NCI-H2196 (cell line): ENCODE measurements around the gene OR10A2.
"Not testable (repeated sequence)": the region's sequence is repeated elsewhere in the genome, so short reads cannot be mapped to it uniquely, and the experiment has no call there.

Experiments used
- DNase-seq: peaks from one replicate; lab custom pipeline; 2025; ENCODE audit not compliant: unreplicated experiment; lab: John Stamatoyannopoulos, UW

OR10A2 gene

GRCh38 chr11:6862961-6863360 is at the start of gene OR10A2:
TSS of gene OR10A2 (plus strand) at chr11:6863057. CDS start at chr11:6869755, 6,698 bp downstream.
- DNase-seq, result no peak

- DNase-seq, result no peak
Measured at GRCh38 chr11:6813656-6814055, 49.2 kb upstream of the OR10A2 start.

GRCh38 chr11:6817694-6818093 is 45.2 kb upstream of the OR10A2 start:
- DNase-seq, result no peak

GRCh38 chr11:6818967-6819366 is 43.9 kb upstream of the OR10A2 start:
- DNase-seq, result no peak

DNA sequence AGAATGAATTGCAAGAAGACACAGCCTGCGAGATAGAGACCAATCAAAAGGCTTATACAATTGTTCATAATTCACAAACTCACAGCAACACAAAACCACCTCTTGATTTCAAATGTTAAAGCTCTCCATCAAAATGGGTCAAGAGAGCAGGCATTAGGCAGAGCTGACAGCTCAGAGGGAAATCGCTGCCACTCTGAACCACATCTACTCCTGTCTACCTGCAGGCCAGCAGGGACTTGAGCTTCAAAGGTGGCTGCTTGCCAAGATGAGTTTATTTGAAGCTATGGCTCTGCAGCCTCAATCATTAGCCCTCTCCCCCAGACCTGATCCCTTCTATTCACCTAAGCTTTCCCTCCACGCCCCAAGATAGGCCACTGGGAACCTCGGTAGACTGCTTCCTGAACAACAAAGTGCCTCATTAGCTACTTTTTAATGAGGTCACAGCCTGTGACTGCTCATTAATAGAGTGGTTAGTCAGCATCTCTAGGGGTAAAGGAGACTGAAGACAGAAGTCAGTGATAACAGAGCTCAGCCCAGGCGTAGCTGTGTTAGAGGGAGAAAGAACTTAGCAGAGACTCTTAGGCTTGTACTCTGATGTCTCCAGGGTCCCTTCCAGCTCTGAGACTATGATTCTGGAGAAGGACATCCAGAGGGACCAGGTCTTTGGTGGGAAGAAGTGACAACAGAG is 38.6 kb upstream of the OR10A2 start:
- DNase-seq, result no peak

- DNase-seq, result no peak
Measured at GRCh38 chr11:6825231-6825744, 37.6 kb upstream of the OR10A2 start.

DNA sequence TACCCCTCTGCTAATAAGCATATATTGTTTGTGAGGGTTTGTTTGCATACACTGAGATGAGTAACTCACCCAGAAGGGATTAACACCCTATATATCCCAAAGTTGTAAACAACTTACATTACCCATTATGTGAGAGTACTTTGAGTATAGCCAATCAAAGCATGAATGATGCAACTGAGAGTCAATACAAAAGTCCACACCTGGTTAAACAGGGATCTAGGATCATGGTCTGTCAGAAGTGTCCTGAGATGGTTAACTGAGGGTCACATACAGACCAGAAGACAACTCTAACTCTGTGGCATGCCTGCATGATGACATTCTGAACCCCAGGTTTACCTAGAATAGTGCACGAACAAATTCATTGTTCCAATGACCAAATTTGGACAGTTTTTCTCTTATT is 34.8 kb upstream of the OR10A2 start:
- no peak for DNase-seq

- DNase-seq, result no peak
Measured at GRCh38 chr11:6833356-6833755, 29.5 kb upstream of the OR10A2 start.

- no peak for DNase-seq
Measured at GRCh38 chr11:6834021-6834420, 28.8 kb upstream of the OR10A2 start.

GRCh38 chr11:6841694-6842093 is 21.2 kb upstream of the OR10A2 start:
- DNase-seq, result no peak

- no peak for DNase-seq
Measured at GRCh38 chr11:6843670-6844069, 19.2 kb upstream of the OR10A2 start.

DNA sequence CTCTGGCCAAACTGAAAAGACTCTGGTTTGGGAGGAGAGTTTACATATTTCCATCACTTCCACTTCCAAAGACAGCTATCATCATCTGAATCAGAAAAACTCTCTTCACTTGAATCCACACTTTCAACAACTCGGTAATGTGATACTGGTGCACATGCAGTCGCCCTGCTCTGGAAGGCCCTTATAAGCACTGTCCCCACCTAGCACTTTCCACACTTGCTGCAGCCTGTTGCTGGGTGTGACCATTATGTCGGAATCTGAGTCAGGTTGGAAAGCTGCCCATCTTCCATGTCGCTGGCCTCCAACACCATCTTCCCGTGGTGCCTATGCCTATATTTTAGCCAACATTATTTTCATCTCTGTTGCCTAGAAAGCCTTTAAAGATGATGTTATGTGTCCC is 18.5 kb upstream of the OR10A2 start:
- no peak for DNase-seq

GRCh38 chr11:6845383-6845782 is 17.5 kb upstream of the OR10A2 start, which contains the start of gene OR10A5:
TSS of gene OR10A5 (plus strand) at chr11:6845683. CDS start at chr11:6845683, 0 bp downstream.
- no peak for DNase-seq

DNA sequence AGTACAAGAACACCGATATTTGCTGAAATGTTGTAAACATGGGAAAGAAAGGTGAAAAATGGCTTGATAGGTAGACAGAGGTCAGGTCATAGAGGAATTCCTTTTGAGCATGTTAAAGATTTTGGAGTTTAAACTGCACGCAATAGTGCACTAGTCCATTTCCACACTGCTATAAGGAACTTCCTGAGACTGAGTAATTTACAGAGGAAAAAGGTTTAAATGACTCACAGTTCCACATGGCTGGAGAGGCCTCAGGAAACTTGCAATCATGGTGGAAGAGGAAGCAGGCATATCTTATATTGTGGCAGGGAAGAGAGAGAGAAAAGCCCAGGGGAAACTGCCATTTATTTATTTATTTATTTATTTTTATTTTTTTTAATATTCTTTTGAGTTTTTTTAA is 12.3 kb upstream of the OR10A2 start:
- DNase-seq, result no peak

- DNase-seq, result not testable (repeated sequence)
Measured at GRCh38 chr11:6854801-6855200, 8.1 kb upstream of the OR10A2 start.

GRCh38 chr11:6855971-6856541 is 6.8 kb upstream of the OR10A2 start:
- no peak for DNase-seq

GRCh38 chr11:6856871-6857270 is 6.0 kb upstream of the OR10A2 start:
- DNase-seq, result no peak

DNA sequence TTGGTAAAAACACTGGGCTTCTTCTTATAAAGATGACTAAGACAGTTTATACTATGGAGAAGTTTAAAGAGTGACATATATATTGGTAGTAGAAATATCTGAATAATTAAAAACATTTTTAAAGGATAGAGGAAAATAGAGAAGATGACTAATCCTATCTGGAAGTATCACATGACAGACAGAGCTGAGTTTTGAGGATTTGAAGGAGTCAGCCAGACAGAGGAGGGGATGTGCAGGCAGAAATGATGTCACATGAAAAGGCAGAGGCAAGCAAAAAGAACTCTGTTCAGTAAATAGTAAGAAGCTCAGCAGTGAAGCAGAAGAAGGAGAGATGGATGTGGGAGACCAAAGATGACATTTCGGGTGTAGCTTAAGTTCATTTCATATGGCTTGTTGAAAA is 1.6 kb downstream of the OR10A2 start:
- no peak for DNase-seq

- no peak for DNase-seq
Measured at GRCh38 chr11:6871278-6871677, 8.4 kb downstream of the OR10A2 start.

DNA sequence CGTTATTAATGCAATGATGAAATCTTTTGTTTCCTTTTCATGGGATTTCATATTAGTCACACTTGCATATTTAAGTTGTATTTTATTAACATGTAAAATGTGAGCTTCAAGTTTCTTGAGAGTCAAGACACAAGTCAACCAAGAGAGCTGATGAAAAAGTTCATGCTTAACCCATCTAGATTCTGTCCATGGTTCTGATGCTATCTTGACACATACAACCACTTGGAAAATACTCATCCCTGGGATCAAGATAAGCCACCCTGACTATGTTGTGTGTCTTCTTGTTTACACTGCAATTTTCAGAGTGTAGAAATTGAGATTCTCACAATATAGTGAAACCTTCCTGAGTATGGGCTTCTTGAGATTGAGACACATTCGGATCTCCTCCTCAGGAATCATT is 12.9 kb downstream of the OR10A2 start:
- no peak for DNase-seq

- DNase-seq, result no peak
Measured at GRCh38 chr11:6876325-6876724, 13.5 kb downstream of the OR10A2 start, which contains the start of gene OR10A4. TSS of gene OR10A4 (plus strand) at chr11:6876625. CDS start at chr11:6876648, 23 bp downstream.

GRCh38 chr11:6876914-6877313 is 14.1 kb downstream of the OR10A2 start:
- no peak for DNase-seq

GRCh38 chr11:6882751-6883150 is 19.9 kb downstream of the OR10A2 start:
- DNase-seq, result no peak
